ENCODE data around the gene AAK1.

The AAK1 gene

DNA sequence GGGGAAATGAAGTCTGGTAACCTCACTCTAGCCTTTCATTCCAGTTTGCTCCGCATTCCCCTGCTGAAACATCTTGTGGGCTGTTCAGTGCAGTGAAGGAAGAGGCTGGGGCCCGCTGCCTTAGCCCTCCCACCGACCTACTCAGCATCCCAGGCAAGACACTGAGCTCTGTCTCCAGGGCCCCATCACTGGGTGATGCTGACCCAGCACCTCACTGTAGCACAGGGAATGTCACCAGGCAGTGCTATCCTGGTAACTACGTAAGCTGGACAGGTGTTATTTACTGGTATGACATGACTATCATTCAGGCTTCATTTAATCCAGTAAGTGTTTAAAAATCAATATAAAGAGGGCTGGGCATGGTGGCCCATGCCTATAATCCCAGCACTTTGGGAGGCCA is 105.3 kb downstream of the AAK1 start:
- no peaks in the 10 kb centered on the region for H3K79me2 ChIP-seq (ENCODE audit: insufficient read depth, low read length)
- no peaks in the 10 kb centered on the region for H3K27me3 ChIP-seq (ENCODE audit: low read length)
- H4K20me1 ChIP-seq (ENCODE audit: low read depth, low read length) = no peaks in the 10 kb centered on the region
- TF ChIP-seq, protein P1, sequence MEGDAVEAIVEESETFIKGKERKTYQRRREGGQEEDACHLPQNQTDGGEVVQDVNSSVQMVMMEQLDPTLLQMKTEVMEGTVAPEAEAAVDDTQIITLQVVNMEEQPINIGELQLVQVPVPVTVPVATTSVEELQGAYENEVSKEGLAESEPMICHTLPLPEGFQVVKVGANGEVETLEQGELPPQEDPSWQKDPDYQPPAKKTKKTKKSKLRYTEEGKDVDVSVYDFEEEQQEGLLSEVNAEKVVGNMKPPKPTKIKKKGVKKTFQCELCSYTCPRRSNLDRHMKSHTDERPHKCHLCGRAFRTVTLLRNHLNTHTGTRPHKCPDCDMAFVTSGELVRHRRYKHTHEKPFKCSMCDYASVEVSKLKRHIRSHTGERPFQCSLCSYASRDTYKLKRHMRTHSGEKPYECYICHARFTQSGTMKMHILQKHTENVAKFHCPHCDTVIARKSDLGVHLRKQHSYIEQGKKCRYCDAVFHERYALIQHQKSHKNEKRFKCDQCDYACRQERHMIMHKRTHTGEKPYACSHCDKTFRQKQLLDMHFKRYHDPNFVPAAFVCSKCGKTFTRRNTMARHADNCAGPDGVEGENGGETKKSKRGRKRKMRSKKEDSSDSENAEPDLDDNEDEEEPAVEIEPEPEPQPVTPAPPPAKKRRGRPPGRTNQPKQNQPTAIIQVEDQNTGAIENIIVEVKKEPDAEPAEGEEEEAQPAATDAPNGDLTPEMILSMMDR (IDR thresholded peaks at IDR 0.05; ENCODE audit: insufficient read depth, low read length, poor library complexity, severe bottlenecking) = no peak
- TF ChIP-seq EZH2phosphoT487 (conservative IDR thresholded peaks at IDR 0.05; ENCODE audit: low read length) = no peak
- H3K27ac ChIP-seq (ENCODE audit: low read depth, low read length) = no peak overlapping the region
- H2AFZ ChIP-seq (ENCODE audit: low read depth, low read length, severe bottlenecking) = no peak overlapping the region
- H3K4me2 ChIP-seq (ENCODE audit: low read depth, low read length, poor library complexity, severe bottlenecking) = no peak overlapping the region
- H3F3A ChIP-seq (ENCODE audit: insufficient read depth) = no peaks in the 10 kb centered on the region
- no peaks in the 10 kb centered on the region for H3K9me2 ChIP-seq (replicated peaks; ENCODE audit: insufficient read depth, low read length)
- no peak overlapping the region for H3K9ac ChIP-seq (ENCODE audit: low read length)
- H3K36me3 ChIP-seq (ENCODE audit: low read length) = no peaks in the 10 kb centered on the region
- H3K4me3 ChIP-seq (ENCODE audit: insufficient read depth, low read length, poor library complexity, severe bottlenecking) = no peak overlapping the region
- no peaks in the 10 kb centered on the region for H3K9me3 ChIP-seq (ENCODE audit: insufficient read depth, low read length)

- no peaks in the 10 kb centered on the region for H3K9me2 ChIP-seq (replicated peaks; ENCODE audit: insufficient read depth, low read length)
- H3K9me3 ChIP-seq (ENCODE audit: insufficient read depth, low read length) = no peaks in the 10 kb centered on the region
These were observed 107.7 kb downstream of the AAK1 start for GRCh38 chr2:69535817-69536241.

GRCh38 chr2:69531186-69531585 is 112.4 kb downstream of the AAK1 start:
- Histone ChIP-seq H3K4me3 (ENCODE audit: insufficient read depth, low read length, poor library complexity, severe bottlenecking) (no peak overlapping the region), H2AFZ (ENCODE audit: low read depth, low read length, severe bottlenecking) (no peak overlapping the region), H3K79me2 (ENCODE audit: insufficient read depth, low read length) (no peaks in the 10 kb centered on the region), H3K9me3 (ENCODE audit: insufficient read depth, low read length) (no peaks in the 10 kb centered on the region), H3K27me3 (ENCODE audit: low read length) (no peaks in the 10 kb centered on the region), H3K4me2 (ENCODE audit: low read depth, low read length, poor library complexity, severe bottlenecking) (no peak overlapping the region), H3F3A (ENCODE audit: insufficient read depth) (no peaks in the 10 kb centered on the region), H3K36me3 (ENCODE audit: low read length) (no peaks in the 10 kb centered on the region; the same call in 1 of the 2 replicates), H4K20me1 (ENCODE audit: low read depth, low read length) (no peaks in the 10 kb centered on the region), H3K9me2 (replicated peaks; ENCODE audit: insufficient read depth, low read length) (no peaks in the 10 kb centered on the region), H3K9ac (ENCODE audit: low read length) (no peak overlapping the region), H3K27ac (ENCODE audit: low read depth, low read length) (no peak overlapping the region)
- TF ChIP-seq, protein P1 (IDR thresholded peaks at IDR 0.05; ENCODE audit: insufficient read depth, low read length, poor library complexity, severe bottlenecking) = no peak
- no peak for TF ChIP-seq EZH2phosphoT487 (conservative IDR thresholded peaks at IDR 0.05; ENCODE audit: low read length)

More at GRCh38 chr2:69535817-69536241, 107.7 kb downstream of the AAK1 start:
- Histone ChIP-seq H3K4me2 (ENCODE audit: low read depth, low read length, poor library complexity, severe bottlenecking) (no peak overlapping the region), H3K4me3 (ENCODE audit: insufficient read depth, low read length, poor library complexity, severe bottlenecking) (no peak overlapping the region), H3K36me3 (ENCODE audit: low read length) (no peaks in the 10 kb centered on the region; the same call in 1 of the 2 replicates), H2AFZ (ENCODE audit: low read depth, low read length, severe bottlenecking) (no peak overlapping the region), H3K79me2 (ENCODE audit: insufficient read depth, low read length) (no peaks in the 10 kb centered on the region), H4K20me1 (ENCODE audit: low read depth, low read length) (no peaks in the 10 kb centered on the region), H3K9ac (ENCODE audit: low read length) (no peak overlapping the region), H3K27ac (ENCODE audit: low read depth, low read length) (no peak overlapping the region), H3K27me3 (ENCODE audit: low read length) (no peaks in the 10 kb centered on the region), H3F3A (ENCODE audit: insufficient read depth) (no peaks in the 10 kb centered on the region)
- no peak for TF ChIP-seq EZH2phosphoT487 (conservative IDR thresholded peaks at IDR 0.05; ENCODE audit: low read length)
- TF ChIP-seq, protein P1 (IDR thresholded peaks at IDR 0.05; ENCODE audit: insufficient read depth, low read length, poor library complexity, severe bottlenecking) = no peak
